OCI-LY1 (cell line): ENCODE data around the gene PEF1.

Experiments used
- H2AFZ ChIP-seq: fragments of 200-600 bp; sonication (generic), shearing (Covaris generic); 2 replicates; pipeline ENCODE4 v1.6.0; 2014; ENCODE audit warnings: antibody characterized with exemption, mild to moderate bottlenecking, low read length
- H3F3A ChIP-seq: fragments of 200-600 bp; sonication (generic), shearing (Covaris generic); 2 replicates; pipeline ENCODE4 v1.6.0; 2014; ENCODE audit warnings: mild to moderate bottlenecking, antibody characterized with exemption, low read length, moderate library complexity; ENCODE audit not compliant: insufficient read depth
- H3K27ac ChIP-seq: fragments of 200-600 bp; sonication (generic); 2 replicates; pipeline ENCODE4 v1.5.1; 2014; ENCODE audit warnings: low read length, mixed run types, mild to moderate bottlenecking, low read depth; ENCODE audit not compliant: poor library complexity, severe bottlenecking
- H3K27me3 ChIP-seq: fragments of 200-600 bp; sonication (generic); 2 replicates; pipeline ENCODE4 v1.6.0; 2014; ENCODE audit warnings: antibody characterized with exemption, mild to moderate bottlenecking, low read length, moderate library complexity; ENCODE audit not compliant: insufficient read depth
- H3K36me3 ChIP-seq: fragments of 200-600 bp; sonication (generic); 2 replicates; pipeline ENCODE4 v1.6.1; 2014; ENCODE audit warnings: mild to moderate bottlenecking, antibody characterized with exemption, low read length, moderate library complexity, mixed read lengths; ENCODE audit not compliant: insufficient read depth
- H3K4me1 ChIP-seq: fragments of 200-600 bp; sonication (generic); 2 replicates; pipeline ENCODE4 v1.5.1; 2014; ENCODE audit warnings: mild to moderate bottlenecking, low read length, moderate library complexity; ENCODE audit not compliant: insufficient read depth, severe bottlenecking
- H3K4me2 ChIP-seq: fragments of 200-600 bp; sonication (generic), shearing (Covaris generic); 2 replicates; pipeline ENCODE4 v1.6.1; 2014; ENCODE audit warnings: low read length
- H3K4me3 ChIP-seq: fragments of 200-600 bp; sonication (generic); 2 replicates; pipeline ENCODE4 v1.5.1; 2014; ENCODE audit warnings: low read length, low read depth, mild to moderate bottlenecking, mixed read lengths; ENCODE audit not compliant: poor library complexity, severe bottlenecking
- H3K79me2 ChIP-seq: fragments of 200-600 bp; shearing (Covaris generic); 2 replicates; pipeline ENCODE4 v1.6.1; 2016; ENCODE audit warnings: mixed run types, low read length, mixed read lengths; ENCODE audit not compliant: insufficient read depth
- H3K9ac ChIP-seq: fragments of 200-600 bp; sonication (generic), shearing (Covaris generic); 2 replicates; pipeline ENCODE4 v1.6.1; 2014; ENCODE audit warnings: mild to moderate bottlenecking, low read length, mixed read lengths
- H3K9me2 ChIP-seq: fragments of 200-600 bp; sonication (generic), shearing (Covaris generic); 2 replicates; pipeline ENCODE4 v1.6.1; 2014; ENCODE audit warnings: low read depth, mild to moderate bottlenecking, low read length, mixed read lengths
- H3K9me3 ChIP-seq: fragments of 200-600 bp; shearing (Covaris generic); 2 replicates; pipeline ENCODE4 v1.6.1; 2014; ENCODE audit warnings: low read length, mixed read lengths
- H4K20me1 ChIP-seq: fragments of 200-600 bp; sonication (generic), shearing (Covaris generic); 2 replicates; pipeline ENCODE4 v1.6.0; 2016; ENCODE audit warnings: mild to moderate bottlenecking, low read length; ENCODE audit not compliant: insufficient read depth
- EZH2 ChIP-seq: fragments of 200-600 bp; sonication (generic), shearing (Covaris generic); IDR thresholded peaks from 2 replicates; pipeline ENCODE4 v1.8.0; 2017; ENCODE audit warnings: borderline replicate concordance, mixed run types, mild to moderate bottlenecking, antibody characterized with exemption, low read length, moderate library complexity, mixed read lengths
- TF ChIP-seq, protein P1 (sequence below): fragments of 200-600 bp; sonication (generic), shearing (Covaris generic); IDR thresholded peaks from 2 replicates; pipeline ENCODE4 v1.5.1; 2017; ENCODE audit warnings: mild to moderate bottlenecking, antibody characterized with exemption, low read length, moderate library complexity, mixed read lengths

The PEF1 gene

DNA sequence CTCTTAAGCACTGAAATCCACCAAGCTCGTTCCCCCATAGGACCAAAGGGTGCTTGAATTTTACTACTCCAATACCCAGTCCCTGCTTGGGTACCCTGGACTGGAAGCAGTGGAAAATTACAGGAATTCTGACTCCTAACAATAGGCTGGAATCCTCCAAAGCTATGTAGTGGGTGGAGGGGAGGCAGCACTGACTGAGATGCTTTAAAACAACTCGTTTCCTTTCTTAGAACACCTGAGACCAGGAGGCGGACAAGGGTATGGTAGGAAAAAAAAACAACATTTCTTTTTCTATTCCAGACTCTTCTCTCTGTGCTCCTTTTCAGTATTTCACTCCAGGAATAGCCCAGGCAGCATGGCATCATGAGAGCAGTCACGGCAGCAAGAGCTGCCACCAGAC lies 2.3 kb downstream of the PEF1 start:
- Histone ChIP-seq H4K20me1 (no peaks in the 10 kb centered on the region), H3K4me1 (peaks cover 46% of the 10 kb centered on the region)

DNA sequence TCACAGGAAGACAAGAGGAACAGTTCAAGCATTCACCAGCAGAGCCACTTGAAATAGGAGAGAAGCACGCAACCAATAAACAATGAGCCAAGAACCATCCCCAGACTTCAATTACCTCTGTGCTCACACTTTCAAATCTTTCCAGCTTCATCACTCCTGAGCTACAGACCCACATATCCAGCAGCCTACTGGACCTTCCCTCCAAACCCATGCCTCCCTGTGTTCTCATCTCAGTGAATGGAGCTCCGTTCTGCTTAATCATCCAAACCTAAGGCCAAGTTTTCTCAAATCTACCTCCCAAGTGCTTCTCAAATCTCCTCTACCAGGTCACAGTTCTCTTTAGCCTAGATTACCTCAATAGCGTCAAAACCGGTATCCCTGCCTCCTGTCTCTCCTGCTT lies 3.7 kb downstream of the PEF1 start:
- Histone ChIP-seq H2AFZ (no peak overlapping the region), H3K9ac (no peak overlapping the region), H3K4me3 (no peak overlapping the region), H3K9me3 (no peaks in the 10 kb centered on the region), H3K4me2 (no peak overlapping the region), H3K79me2 (peaks cover 62% of the 10 kb centered on the region), H3K36me3 (peaks cover 4% of the 10 kb centered on the region; the same call in 1 of the 2 replicates), H3F3A (no peaks in the 10 kb centered on the region), H4K20me1 (no peaks in the 10 kb centered on the region), H3K27ac (no peak overlapping the region), H3K4me1 (peaks cover 46% of the 10 kb centered on the region), H3K9me2 (no peaks in the 10 kb centered on the region), H3K27me3 (no peaks in the 10 kb centered on the region)
- TF ChIP-seq, protein P1, sequence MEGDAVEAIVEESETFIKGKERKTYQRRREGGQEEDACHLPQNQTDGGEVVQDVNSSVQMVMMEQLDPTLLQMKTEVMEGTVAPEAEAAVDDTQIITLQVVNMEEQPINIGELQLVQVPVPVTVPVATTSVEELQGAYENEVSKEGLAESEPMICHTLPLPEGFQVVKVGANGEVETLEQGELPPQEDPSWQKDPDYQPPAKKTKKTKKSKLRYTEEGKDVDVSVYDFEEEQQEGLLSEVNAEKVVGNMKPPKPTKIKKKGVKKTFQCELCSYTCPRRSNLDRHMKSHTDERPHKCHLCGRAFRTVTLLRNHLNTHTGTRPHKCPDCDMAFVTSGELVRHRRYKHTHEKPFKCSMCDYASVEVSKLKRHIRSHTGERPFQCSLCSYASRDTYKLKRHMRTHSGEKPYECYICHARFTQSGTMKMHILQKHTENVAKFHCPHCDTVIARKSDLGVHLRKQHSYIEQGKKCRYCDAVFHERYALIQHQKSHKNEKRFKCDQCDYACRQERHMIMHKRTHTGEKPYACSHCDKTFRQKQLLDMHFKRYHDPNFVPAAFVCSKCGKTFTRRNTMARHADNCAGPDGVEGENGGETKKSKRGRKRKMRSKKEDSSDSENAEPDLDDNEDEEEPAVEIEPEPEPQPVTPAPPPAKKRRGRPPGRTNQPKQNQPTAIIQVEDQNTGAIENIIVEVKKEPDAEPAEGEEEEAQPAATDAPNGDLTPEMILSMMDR = no peak
- no peak for TF ChIP-seq EZH2

More for the DNA sequence above, 2.3 kb downstream of the PEF1 start:
- no peaks in the 10 kb centered on the region for H3K9me3 ChIP-seq
- no peaks in the 10 kb centered on the region for H3F3A ChIP-seq
- H3K27ac ChIP-seq = no peak overlapping the region
- peaks cover 55% of the 10 kb centered on the region for H3K79me2 ChIP-seq
- H3K36me3 ChIP-seq = peaks cover 4% of the 10 kb centered on the region; the same call in 1 of the 2 replicates
- no peaks in the 10 kb centered on the region for H3K9me2 ChIP-seq
- no peak overlapping the region for H3K9ac ChIP-seq
- H3K27me3 ChIP-seq = no peaks in the 10 kb centered on the region
- no peak for TF ChIP-seq EZH2
- TF ChIP-seq, protein P1 = no peak
- H2AFZ ChIP-seq = no peak overlapping the region
- H3K4me3 ChIP-seq = no peak overlapping the region
- H3K4me2 ChIP-seq = no peak overlapping the region

DNA sequence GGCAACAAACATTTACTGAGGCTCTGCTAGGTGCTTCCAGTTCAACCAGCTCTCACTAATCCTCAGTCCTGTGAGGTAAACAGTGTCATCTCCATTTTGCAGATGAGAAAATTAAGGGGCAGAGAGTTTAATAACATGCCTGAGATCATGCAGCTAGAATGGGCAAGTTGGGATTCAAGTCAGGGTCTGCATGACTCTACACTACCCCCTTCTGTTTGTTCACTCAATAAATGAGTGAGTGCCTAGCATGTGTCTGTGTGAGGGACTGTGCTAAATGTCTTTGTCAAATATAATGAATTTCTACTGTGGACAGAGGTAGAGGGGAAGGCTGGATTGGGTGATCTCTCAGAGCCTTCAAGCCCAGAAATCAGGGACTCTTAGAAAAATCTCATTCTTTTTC lies 4.5 kb downstream of the PEF1 start:
- no peaks in the 10 kb centered on the region for H3K9me3 ChIP-seq
- H3K27ac ChIP-seq = no peak overlapping the region
- peaks cover 62% of the 10 kb centered on the region for H3K79me2 ChIP-seq
- H3F3A ChIP-seq = no peaks in the 10 kb centered on the region
- H3K4me1 ChIP-seq = peaks cover 40% of the 10 kb centered on the region
- no peaks in the 10 kb centered on the region for H3K27me3 ChIP-seq
- no peak overlapping the region for H3K4me2 ChIP-seq
- no peaks in the 10 kb centered on the region for H4K20me1 ChIP-seq
- H2AFZ ChIP-seq = no peak overlapping the region
- H3K9me2 ChIP-seq = no peaks in the 10 kb centered on the region
- peaks cover 8% of the 10 kb centered on the region; the same call in 1 of the 2 replicates for H3K36me3 ChIP-seq
- TF ChIP-seq, protein P1 = no peak
- TF ChIP-seq EZH2 = no peak
- no peak overlapping the region for H3K4me3 ChIP-seq
- no peak overlapping the region; the same call in 1 of the 2 replicates for H3K9ac ChIP-seq
